ACC112 (cell line): ENCODE results near the gene PPM1L.
"Not testable (repeated sequence)": the region's sequence is repeated elsewhere in the genome, so short reads cannot be mapped to it uniquely, and the experiment has no call there.

Experiments
- H2AFZ ChIP-seq: fragments of 200-600 bp; sonication (generic); one replicate; pipeline ENCODE4 v1.6.0; 2017; ENCODE audit warnings: antibody characterized with exemption, low read length; ENCODE audit not compliant: unreplicated experiment
- H3K27ac ChIP-seq: fragments of 200-600 bp; sonication (generic); 2 replicates; pipeline ENCODE4 v1.5.1; 2014; ENCODE audit warnings: low read depth, mild to moderate bottlenecking, antibody characterized with exemption, low read length, moderate library complexity
- H3K27me3 ChIP-seq: fragments of 200-600 bp; sonication (generic); 2 replicates; pipeline ENCODE4 v1.6.1; 2014; ENCODE audit warnings: mild to moderate bottlenecking, antibody characterized with exemption, low read length, moderate library complexity, mixed read lengths; ENCODE audit not compliant: insufficient read depth
- H3K36me3 ChIP-seq: fragments of 200-600 bp; sonication (generic); 2 replicates; pipeline ENCODE4 v1.6.1; 2016; ENCODE audit warnings: mild to moderate bottlenecking, antibody characterized with exemption, low read length, moderate library complexity, mixed read lengths; ENCODE audit not compliant: insufficient read depth
- H3K4me1 ChIP-seq: fragments of 200-600 bp; sonication (generic); one replicate; pipeline ENCODE4 v1.6.1; 2016; ENCODE audit warnings: low read length, mixed read lengths; ENCODE audit not compliant: insufficient read depth, unreplicated experiment, control insufficient read depth
- H3K4me3 ChIP-seq: fragments of 200-600 bp; sonication (generic); 2 replicates; pipeline ENCODE4 v1.5.1; 2014; ENCODE audit warnings: mild to moderate bottlenecking, low read depth, low read length
- H3K79me2 ChIP-seq: fragments of 200-600 bp; sonication (generic); one replicate; pipeline ENCODE4 v1.6.0; 2016; ENCODE audit warnings: low read length; ENCODE audit not compliant: control insufficient read depth, unreplicated experiment, insufficient read depth

The PPM1L gene

DNA sequence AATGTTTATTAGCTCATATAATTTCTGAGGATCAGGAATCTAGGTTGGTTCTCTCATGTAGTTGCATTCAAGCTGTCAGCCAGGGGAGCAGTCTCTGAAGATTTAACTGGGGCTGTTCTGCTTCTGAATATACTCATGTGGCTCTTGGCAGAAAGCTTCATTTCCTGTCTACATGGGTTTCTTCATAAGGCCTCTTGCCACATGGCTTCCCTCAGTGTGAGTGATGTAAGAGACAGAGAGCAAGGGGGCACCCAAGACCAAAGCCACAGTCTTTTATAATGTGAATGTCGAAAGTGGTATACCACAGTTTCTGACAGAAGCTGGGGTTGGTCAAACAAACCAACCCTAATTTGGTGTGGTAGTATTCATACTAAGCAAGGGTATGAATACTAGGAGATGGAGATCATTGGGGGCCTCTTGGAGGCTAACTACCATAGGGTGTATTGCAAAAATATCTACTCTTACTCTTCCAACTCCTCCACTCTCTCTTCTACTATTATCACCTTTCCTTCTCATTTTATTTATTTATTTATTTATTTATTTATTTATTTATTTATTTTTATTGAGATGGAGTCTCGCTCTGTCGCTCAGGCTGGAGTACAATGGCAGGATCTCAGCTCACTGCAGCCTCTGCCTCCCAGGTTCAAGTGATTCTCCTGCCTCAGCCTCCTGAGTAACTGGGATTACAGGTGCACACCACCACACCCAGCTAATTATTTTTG is 225.3 kb downstream of the PPM1L start:
- H3K27me3 ChIP-seq: peaks cover 6% of the 10 kb centered on the region; the same call in 1 of the 2 replicates
- no peaks in the 10 kb centered on the region for H3K4me1 ChIP-seq
- H3K27ac ChIP-seq: no peak overlapping the region
- no peak overlapping the region for H2AFZ ChIP-seq
- H3K4me3 ChIP-seq: no peak overlapping the region
- H3K79me2 ChIP-seq: no peaks in the 10 kb centered on the region
- H3K36me3 ChIP-seq: no peaks in the 10 kb centered on the region

DNA sequence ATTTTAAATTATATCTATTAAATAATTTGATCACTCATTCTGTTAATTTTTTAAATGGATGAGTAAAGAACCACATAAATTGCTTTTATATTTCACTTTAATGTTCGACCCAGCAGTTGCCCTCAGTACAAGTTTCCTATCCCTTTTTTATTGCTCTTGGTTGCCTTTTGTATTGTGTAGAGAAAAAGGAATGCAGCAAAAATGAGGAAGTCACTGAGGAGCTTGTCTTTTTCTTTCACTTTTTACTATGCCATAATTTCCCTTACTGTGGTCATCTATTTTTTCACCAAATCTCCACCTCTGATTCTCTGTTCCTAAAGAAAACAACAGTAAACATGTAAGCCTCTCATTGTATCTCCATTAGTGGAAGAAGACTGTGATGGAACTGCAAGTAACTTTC is 226.5 kb downstream of the PPM1L start:
- H3K4me1 ChIP-seq: no peaks in the 10 kb centered on the region
- no peaks in the 10 kb centered on the region for H3K36me3 ChIP-seq
- H3K79me2 ChIP-seq: no peaks in the 10 kb centered on the region
- H3K27ac ChIP-seq: no peak overlapping the region
- peaks cover 6% of the 10 kb centered on the region; the same call in 1 of the 2 replicates for H3K27me3 ChIP-seq
- no peak overlapping the region for H3K4me3 ChIP-seq
- H2AFZ ChIP-seq: peak overlapping the region; percentile 14

- H3K4me1 ChIP-seq, H3K4me3 ChIP-seq, H3K36me3 ChIP-seq, H3K27ac ChIP-seq, H2AFZ ChIP-seq, H3K79me2 ChIP-seq, H3K27me3 ChIP-seq: not testable (repeated sequence)
Observed at GRCh38 chr3:160983900-160984299, 227.9 kb downstream of the PPM1L start.

DNA sequence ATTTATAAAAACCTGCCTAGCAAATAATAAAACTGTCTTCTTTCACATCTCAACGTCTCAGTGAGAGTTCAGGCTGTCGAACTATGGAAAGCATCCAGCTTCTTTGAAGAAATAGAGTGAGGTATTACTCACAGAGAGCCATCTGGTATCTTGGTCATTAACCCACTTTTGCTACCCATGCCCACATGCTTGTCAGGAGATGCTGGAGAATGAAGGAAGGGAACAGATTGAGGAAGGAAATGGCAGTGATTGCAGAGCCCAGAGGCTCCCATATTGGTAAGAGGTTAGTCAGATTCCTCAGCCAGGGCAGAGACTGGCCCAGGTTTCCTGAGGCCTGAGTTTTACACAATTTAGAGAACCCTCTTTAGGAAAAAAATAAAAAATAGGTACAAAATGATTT is 230.0 kb downstream of the PPM1L start:
- H3K27ac ChIP-seq: no peak overlapping the region
- H3K79me2 ChIP-seq: no peaks in the 10 kb centered on the region
- no peaks in the 10 kb centered on the region for H3K27me3 ChIP-seq
- no peaks in the 10 kb centered on the region for H3K36me3 ChIP-seq
- no peak overlapping the region for H3K4me3 ChIP-seq
- H2AFZ ChIP-seq: no peak overlapping the region
- H3K4me1 ChIP-seq: no peaks in the 10 kb centered on the region

DNA sequence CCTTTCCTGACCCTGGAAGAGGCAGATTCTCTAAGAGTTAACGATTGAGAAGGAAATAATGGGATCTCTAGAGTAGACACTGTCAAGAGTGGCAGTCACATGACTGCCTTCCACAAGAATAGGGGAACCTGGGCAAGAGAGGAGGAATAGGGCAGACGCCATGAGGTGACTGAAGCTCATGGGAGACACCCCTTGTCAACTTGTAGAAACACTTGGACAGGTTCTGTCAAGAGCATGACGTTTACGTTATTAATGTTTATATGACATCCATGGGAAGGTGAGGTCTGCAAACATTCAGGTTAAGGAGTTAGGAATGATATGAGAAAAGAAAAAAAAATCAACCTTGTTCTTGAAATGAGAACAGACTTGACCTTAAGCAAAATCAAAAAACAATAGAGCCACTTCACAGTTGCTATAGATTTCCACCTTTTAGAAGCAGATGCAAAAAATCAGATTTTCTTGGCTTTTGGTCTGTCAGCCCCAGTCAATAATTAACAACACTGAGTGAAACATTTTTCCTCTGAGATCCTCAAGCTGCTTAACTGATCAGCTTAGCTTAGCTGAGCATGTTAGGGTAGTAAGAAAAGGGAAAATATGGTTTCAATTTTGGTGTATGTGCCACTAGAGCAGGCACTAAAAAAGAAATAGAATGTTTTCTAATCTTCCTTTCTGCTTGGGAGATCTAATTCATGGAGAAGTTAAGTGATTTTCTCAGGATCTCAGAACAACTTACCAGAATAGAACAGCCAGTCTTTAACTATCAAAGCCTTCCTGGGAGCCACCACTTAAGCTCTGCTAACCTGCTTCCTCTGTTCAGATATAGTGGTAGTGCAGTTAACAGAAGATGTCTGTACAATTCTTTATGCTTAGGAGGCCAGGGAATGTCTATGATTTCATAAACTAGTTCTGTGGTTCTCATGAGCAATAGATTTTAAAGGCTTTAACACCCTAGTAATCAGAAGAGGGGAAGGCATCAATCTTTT is 232.2 kb downstream of the PPM1L start:
- no peak overlapping the region for H2AFZ ChIP-seq
- H3K27ac ChIP-seq: no peak overlapping the region
- no peaks in the 10 kb centered on the region for H3K27me3 ChIP-seq
- no peaks in the 10 kb centered on the region for H3K4me1 ChIP-seq
- H3K79me2 ChIP-seq: no peaks in the 10 kb centered on the region
- H3K36me3 ChIP-seq: no peaks in the 10 kb centered on the region
- no peak overlapping the region for H3K4me3 ChIP-seq

- 0 out of 2 replicates have a peak, but pooled peaks cover 3% of the 10 kb centered on the region for H3K27me3 ChIP-seq
- no peak overlapping the region for H3K27ac ChIP-seq
- H3K79me2 ChIP-seq: no peaks in the 10 kb centered on the region
- H3K4me3 ChIP-seq: no peak overlapping the region
- no peaks in the 10 kb centered on the region for H3K36me3 ChIP-seq
- H3K4me1 ChIP-seq: no peaks in the 10 kb centered on the region
- no peak overlapping the region for H2AFZ ChIP-seq
Observed at GRCh38 chr3:160990446-160990845, 234.4 kb downstream of the PPM1L start.

- no peak overlapping the region for H3K4me3 ChIP-seq
Observed at GRCh38 chr3:160992712-160993111, 236.7 kb downstream of the PPM1L start.

DNA sequence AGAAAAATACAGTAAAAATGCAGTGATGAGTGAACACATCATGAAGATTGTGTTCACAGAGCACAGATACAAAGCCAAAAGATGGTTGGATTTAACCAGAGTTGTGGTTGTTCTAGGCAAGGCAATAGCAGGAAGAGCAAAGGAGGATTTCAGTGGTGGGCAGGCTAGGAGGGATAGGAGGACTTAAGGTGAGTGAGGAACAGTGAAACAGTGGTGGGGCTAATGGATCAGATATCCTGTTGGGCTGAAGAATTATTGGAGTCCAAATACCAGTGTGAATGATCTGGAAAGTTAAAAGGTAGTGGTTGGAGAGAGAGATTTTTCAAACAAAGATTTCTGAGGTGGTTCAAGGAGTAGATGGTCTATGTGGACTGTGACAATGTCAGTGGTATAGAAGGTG is 240.8 kb downstream of the PPM1L start:
- no peaks in the 10 kb centered on the region for H3K36me3 ChIP-seq
- H3K4me1 ChIP-seq: no peaks in the 10 kb centered on the region
- H3K27me3 ChIP-seq: peaks cover 3% of the 10 kb centered on the region; the same call in 1 of the 2 replicates
- no peaks in the 10 kb centered on the region for H3K79me2 ChIP-seq
- no peak overlapping the region for H3K4me3 ChIP-seq
- no peak overlapping the region for H3K27ac ChIP-seq
- no peak overlapping the region for H2AFZ ChIP-seq

More at GRCh38 chr3:160992712-160993111, 236.7 kb downstream of the PPM1L start:
- Histone ChIP-seq H3K36me3 (no peaks in the 10 kb centered on the region), H3K27me3 (0 out of 2 replicates have a peak, but pooled peaks cover 3% of the 10 kb centered on the region), H3K27ac (no peak overlapping the region), H3K4me1 (no peaks in the 10 kb centered on the region), H3K79me2 (no peaks in the 10 kb centered on the region), H2AFZ (no peak overlapping the region)

- H3K27me3 ChIP-seq: peaks cover 3% of the 10 kb centered on the region; the same call in 1 of the 2 replicates
- no peak overlapping the region for H2AFZ ChIP-seq
Observed at GRCh38 chr3:160998581-160998980, 242.6 kb downstream of the PPM1L start.

GRCh38 chr3:160999274-160999673 is 243.2 kb downstream of the PPM1L start:
- Histone ChIP-seq H3K27ac (no peak overlapping the region), H2AFZ (no peak overlapping the region), H3K79me2 (no peaks in the 10 kb centered on the region), H3K4me3 (no peak overlapping the region), H3K27me3 (peaks cover 3% of the 10 kb centered on the region; the same call in 1 of the 2 replicates), H3K4me1 (no peaks in the 10 kb centered on the region), H3K36me3 (no peaks in the 10 kb centered on the region)

More at GRCh38 chr3:160998581-160998980, 242.6 kb downstream of the PPM1L start:
- Histone ChIP-seq H3K4me1 (no peaks in the 10 kb centered on the region), H3K79me2 (no peaks in the 10 kb centered on the region), H3K27ac (no peak overlapping the region), H3K4me3 (no peak overlapping the region), H3K36me3 (no peaks in the 10 kb centered on the region)
